ENCODE measurements around the gene PAFAH2. TPM values are rescaled to one million over a fixed set of nuclear protein-coding genes. Genes with fewer than 3 reads are reported as not detected.

The PAFAH2 gene
- total and polyA plus RNA-seq, 2 of the 13 experiments (the other 11 are each of a cell fraction or from before 2014, with no cell fraction given), result 6.9 to 9.4 TPM

DNA sequence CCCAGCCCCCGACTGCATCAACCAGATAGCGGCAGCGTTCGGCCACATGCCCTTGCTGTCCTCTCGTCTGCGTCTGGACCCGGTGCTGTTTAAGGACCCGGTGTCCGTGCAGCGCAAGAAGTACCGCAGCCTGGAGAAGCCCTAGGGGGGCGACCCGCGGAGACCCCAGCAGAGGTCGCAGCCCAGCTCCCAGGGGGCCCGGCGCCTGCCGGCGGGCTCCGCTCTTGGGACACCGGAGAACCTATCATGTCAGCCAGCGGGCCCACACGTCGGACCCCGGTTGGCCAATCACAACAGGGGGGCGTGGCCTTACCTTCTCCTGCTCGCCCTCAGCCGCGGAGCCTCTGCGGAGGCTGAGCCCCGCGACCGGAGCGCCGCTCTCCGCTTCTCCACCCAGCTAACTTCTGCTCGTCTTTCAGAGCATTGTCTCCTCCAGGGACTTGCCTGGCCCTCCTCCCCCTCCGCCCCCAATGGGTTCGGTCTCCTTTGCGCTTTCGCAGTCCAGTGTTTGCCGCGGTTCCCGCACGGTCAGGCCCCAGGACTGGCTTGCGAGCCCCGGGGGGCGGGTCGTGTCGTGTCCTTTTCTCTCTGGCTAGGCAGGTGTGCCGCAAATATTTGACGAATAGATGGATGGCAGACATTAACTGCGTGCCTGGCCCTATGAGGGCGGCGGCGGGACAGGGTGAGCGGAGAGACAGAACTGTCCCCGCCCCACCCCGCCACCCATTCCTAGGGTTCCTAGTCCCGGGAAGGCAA, 37.5 kb upstream of the PAFAH2 start (continued):
- no peak for TF ChIP-seq ZNF253 (CRISPR knock-in tag; IDR thresholded peaks at IDR 0.05; ENCODE audit: borderline replicate concordance)
- TF ChIP-seq DNMT3B (CRISPR knock-in tag; conservative IDR thresholded peaks at IDR 0.05), result no peak; the same call in 1 of the 2 replicates
- TF ChIP-seq, protein P1, sequence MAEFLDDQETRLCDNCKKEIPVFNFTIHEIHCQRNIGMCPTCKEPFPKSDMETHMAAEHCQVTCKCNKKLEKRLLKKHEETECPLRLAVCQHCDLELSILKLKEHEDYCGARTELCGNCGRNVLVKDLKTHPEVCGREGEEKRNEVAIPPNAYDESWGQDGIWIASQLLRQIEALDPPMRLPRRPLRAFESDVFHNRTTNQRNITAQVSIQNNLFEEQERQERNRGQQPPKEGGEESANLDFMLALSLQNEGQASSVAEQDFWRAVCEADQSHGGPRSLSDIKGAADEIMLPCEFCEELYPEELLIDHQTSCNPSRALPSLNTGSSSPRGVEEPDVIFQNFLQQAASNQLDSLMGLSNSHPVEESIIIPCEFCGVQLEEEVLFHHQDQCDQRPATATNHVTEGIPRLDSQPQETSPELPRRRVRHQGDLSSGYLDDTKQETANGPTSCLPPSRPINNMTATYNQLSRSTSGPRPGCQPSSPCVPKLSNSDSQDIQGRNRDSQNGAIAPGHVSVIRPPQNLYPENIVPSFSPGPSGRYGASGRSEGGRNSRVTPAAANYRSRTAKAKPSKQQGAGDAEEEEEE (CRISPR knock-in tag; IDR thresholded peaks at IDR 0.05; ENCODE audit: borderline replicate concordance), result no peak
- TF ChIP-seq, protein P2, sequence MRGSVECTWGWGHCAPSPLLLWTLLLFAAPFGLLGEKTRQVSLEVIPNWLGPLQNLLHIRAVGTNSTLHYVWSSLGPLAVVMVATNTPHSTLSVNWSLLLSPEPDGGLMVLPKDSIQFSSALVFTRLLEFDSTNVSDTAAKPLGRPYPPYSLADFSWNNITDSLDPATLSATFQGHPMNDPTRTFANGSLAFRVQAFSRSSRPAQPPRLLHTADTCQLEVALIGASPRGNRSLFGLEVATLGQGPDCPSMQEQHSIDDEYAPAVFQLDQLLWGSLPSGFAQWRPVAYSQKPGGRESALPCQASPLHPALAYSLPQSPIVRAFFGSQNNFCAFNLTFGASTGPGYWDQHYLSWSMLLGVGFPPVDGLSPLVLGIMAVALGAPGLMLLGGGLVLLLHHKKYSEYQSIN (CRISPR knock-in tag; IDR thresholded peaks at IDR 0.05; ENCODE audit: borderline replicate concordance), result no peak
- TF ChIP-seq KDM6A (CRISPR knock-in tag; IDR thresholded peaks at IDR 0.05; ENCODE audit: low read depth), result no peak
- no peak for TF ChIP-seq RNF219 (CRISPR knock-in tag; IDR thresholded peaks at IDR 0.05)
- TF ChIP-seq, protein P3, sequence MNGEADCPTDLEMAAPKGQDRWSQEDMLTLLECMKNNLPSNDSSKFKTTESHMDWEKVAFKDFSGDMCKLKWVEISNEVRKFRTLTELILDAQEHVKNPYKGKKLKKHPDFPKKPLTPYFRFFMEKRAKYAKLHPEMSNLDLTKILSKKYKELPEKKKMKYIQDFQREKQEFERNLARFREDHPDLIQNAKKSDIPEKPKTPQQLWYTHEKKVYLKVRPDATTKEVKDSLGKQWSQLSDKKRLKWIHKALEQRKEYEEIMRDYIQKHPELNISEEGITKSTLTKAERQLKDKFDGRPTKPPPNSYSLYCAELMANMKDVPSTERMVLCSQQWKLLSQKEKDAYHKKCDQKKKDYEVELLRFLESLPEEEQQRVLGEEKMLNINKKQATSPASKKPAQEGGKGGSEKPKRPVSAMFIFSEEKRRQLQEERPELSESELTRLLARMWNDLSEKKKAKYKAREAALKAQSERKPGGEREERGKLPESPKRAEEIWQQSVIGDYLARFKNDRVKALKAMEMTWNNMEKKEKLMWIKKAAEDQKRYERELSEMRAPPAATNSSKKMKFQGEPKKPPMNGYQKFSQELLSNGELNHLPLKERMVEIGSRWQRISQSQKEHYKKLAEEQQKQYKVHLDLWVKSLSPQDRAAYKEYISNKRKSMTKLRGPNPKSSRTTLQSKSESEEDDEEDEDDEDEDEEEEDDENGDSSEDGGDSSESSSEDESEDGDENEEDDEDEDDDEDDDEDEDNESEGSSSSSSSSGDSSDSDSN (CRISPR knock-in tag; IDR thresholded peaks at IDR 0.05), result peak; percentile 60; the same call in 1 of the 2 replicates
- no peak for TF ChIP-seq ZSCAN21 (CRISPR knock-in tag; IDR thresholded peaks at IDR 0.05; ENCODE audit: borderline replicate concordance)
- no peak for TF ChIP-seq ZNF788 (CRISPR knock-in tag; IDR thresholded peaks at IDR 0.05; ENCODE audit: borderline replicate concordance)
- no peak for TF ChIP-seq IRF1 (CRISPR knock-in tag; IDR thresholded peaks at IDR 0.05; ENCODE audit: low read depth)
- no peak for TF ChIP-seq NFE2L2 (IDR thresholded peaks at IDR 0.05; ENCODE audit: low read length)
- peak; percentile 87; the same call in 1 of the 2 replicates for TF ChIP-seq ZNF790 (CRISPR knock-in tag; IDR thresholded peaks at IDR 0.05; ENCODE audit: borderline replicate concordance)
- TF ChIP-seq ZNF138 (CRISPR knock-in tag; IDR thresholded peaks at IDR 0.05; ENCODE audit: low read depth), result 0 out of 2 replicates have a peak, but pooled peaks have one; percentile 38
- TF ChIP-seq CREB1 (IDR thresholded peaks at IDR 0.05), result peak; percentile 46
- TF ChIP-seq CREB1 (CRISPR knock-in tag; IDR thresholded peaks at IDR 0.05), result peak; percentile 89
- no peak for TF ChIP-seq PTBP1 (IDR thresholded peaks at IDR 0.05; ENCODE audit: low read depth, low read length, poor library complexity, severe bottlenecking)
- TF ChIP-seq ZMYM2 (CRISPR knock-in tag; IDR thresholded peaks at IDR 0.05), result 0 out of 2 replicates have a peak, but pooled peaks have one; percentile 13
- no peak for TF ChIP-seq ZNF264 (CRISPR knock-in tag; IDR thresholded peaks at IDR 0.05)
- TF ChIP-seq JUN (CRISPR knock-in tag; IDR thresholded peaks at IDR 0.05), result no peak
- no peak for TF ChIP-seq EZH2 (conservative IDR thresholded peaks at IDR 0.05; ENCODE audit: low read depth, low read length)
- 0 out of 2 replicates have a peak, but pooled peaks have one; percentile 11 for TF ChIP-seq REPIN1 (CRISPR knock-in tag; IDR thresholded peaks at IDR 0.05; ENCODE audit: borderline replicate concordance, low read depth)
